HepG2 (cell line): ENCODE results near the gene CCDC124. TPM values are rescaled to one million over a fixed set of nuclear protein-coding genes. Genes with fewer than 3 reads are reported as not detected.
A peak's percentile ranks its signal among the peaks of the same experiment; 100 is the strongest.

Source experiments
- ARNT ChIP-seq: fragments of 450-650 bp; IDR thresholded peaks from 2 replicates; pipeline ENCODE4 v1.6.1; 2017
- ERF ChIP-seq: IDR thresholded peaks from 2 replicates; pipeline ENCODE4 v1.6.1; 2018; ENCODE audit warnings: missing biosample characterization, missing genetic modification reagents
- FOXA3 ChIP-seq: IDR thresholded peaks from 2 replicates; pipeline ENCODE4 v1.6.1; 2016; ENCODE audit warnings: missing genetic modification reagents, missing compliant biosample characterization
- HNRNPLL ChIP-seq: fragments of 200-400 bp; formaldehyde crosslinking; IDR thresholded peaks from 2 replicates; pipeline ENCODE4 v1.6.1; 2017; ENCODE audit warnings: mild to moderate bottlenecking, low read depth, low read length; ENCODE audit not compliant: poor library complexity, severe bottlenecking
- KDM3A ChIP-seq: IDR thresholded peaks from 2 replicates; pipeline ENCODE4 v1.6.1; 2018; ENCODE audit warnings: low read depth, missing compliant biosample characterization
- MIXL1 ChIP-seq: IDR thresholded peaks from 2 replicates; pipeline ENCODE4 v1.6.1; 2016
- MNT ChIP-seq: fragments of 450-650 bp; IDR thresholded peaks from 2 replicates; pipeline ENCODE4 v1.6.1; 2016
- PRPF4 ChIP-seq: fragments of 200-400 bp; formaldehyde crosslinking; IDR thresholded peaks from 2 replicates; pipeline ENCODE4 v1.6.1; 2016; ENCODE audit warnings: low read length, low read depth; ENCODE audit not compliant: poor library complexity, severe bottlenecking
- RCOR2 ChIP-seq: IDR thresholded peaks from 2 replicates; pipeline ENCODE4 v1.6.1; 2016; ENCODE audit warnings: missing biosample characterization, missing genetic modification reagents
- TBL1XR1 ChIP-seq: fragments of 150-350 bp; IDR thresholded peaks from 2 replicates; pipeline ENCODE4 v1.6.1; 2014; ENCODE audit warnings: borderline replicate concordance, low read length; ENCODE audit not compliant: partially characterized antibody
- ZBTB42 ChIP-seq: sonication (generic); formaldehyde crosslinking; IDR thresholded peaks from 2 replicates; pipeline ENCODE4 v1.5.0; 2020; ENCODE audit warnings: mild to moderate bottlenecking, missing genetic modification reagents
- ZNF33B ChIP-seq: sonication (generic); formaldehyde crosslinking; IDR thresholded peaks from 2 replicates; pipeline ENCODE4 v1.5.1; 2020; ENCODE audit warnings: mild to moderate bottlenecking, missing genetic modification reagents
- ZNF570 ChIP-seq: sonication (generic); formaldehyde crosslinking; IDR thresholded peaks from 2 replicates; pipeline ENCODE4 v1.4.0; 2020; ENCODE audit warnings: mild to moderate bottlenecking, missing genetic modification reagents, borderline replicate concordance
- polyA plus RNA-seq, 8 experiments: library from polyadenylated mRNA; depleted of rRNA in 3 of 8; stranded (reverse) in 7 of 8; unstranded in 1 of 8; fragments of >200 nt; fragmentation: Illumina TruSeq in 4 of 8; extraction: Trizol in 4 of 8; gene quantifications; 2 replicates each; pipeline versions ENCODE4 v1.2.1 to v1.2.3, GENCODE V29; 2011 to 2016; ENCODE audit warnings: low read depth in 4 of 8, missing spikeins in 1 of 8, mixed read lengths in 1 of 8; ENCODE audit not compliant: insufficient read depth in 1 of 8
- total RNA-seq, 5 experiments: library from RNA; depleted of rRNA; stranded (reverse); fragments of >200 nt; fragmentation: Illumina TruSeq; extraction: Trizol; gene quantifications; 2 replicates each; pipeline ENCODE4 v1.2.3, GENCODE V29; 2016; ENCODE audit warnings: low read depth in 1 of 5
- TF ChIP-seq, protein P1 (sequence below): sonication (generic); formaldehyde crosslinking; IDR thresholded peaks from 2 replicates; pipeline ENCODE4 v1.5.1; 2020; ENCODE audit warnings: mild to moderate bottlenecking, moderate library complexity, missing genetic modification reagents
- TF ChIP-seq, protein P2 (sequence below): IDR thresholded peaks from 2 replicates; pipeline ENCODE4 v1.6.1; 2016; ENCODE audit warnings: missing genetic modification reagents, missing compliant biosample characterization
- TF ChIP-seq, protein P3 (sequence below): IDR thresholded peaks from 2 replicates; pipeline ENCODE4 v1.6.1; 2016; ENCODE audit warnings: low read depth, missing genetic modification reagents, missing compliant biosample characterization

The CCDC124 gene
- total and polyA plus RNA-seq, 2 of the 13 experiments (the other 11 are each of a cell fraction or from before 2014, with no cell fraction given) = 14.9 to 20.3 TPM

DNA sequence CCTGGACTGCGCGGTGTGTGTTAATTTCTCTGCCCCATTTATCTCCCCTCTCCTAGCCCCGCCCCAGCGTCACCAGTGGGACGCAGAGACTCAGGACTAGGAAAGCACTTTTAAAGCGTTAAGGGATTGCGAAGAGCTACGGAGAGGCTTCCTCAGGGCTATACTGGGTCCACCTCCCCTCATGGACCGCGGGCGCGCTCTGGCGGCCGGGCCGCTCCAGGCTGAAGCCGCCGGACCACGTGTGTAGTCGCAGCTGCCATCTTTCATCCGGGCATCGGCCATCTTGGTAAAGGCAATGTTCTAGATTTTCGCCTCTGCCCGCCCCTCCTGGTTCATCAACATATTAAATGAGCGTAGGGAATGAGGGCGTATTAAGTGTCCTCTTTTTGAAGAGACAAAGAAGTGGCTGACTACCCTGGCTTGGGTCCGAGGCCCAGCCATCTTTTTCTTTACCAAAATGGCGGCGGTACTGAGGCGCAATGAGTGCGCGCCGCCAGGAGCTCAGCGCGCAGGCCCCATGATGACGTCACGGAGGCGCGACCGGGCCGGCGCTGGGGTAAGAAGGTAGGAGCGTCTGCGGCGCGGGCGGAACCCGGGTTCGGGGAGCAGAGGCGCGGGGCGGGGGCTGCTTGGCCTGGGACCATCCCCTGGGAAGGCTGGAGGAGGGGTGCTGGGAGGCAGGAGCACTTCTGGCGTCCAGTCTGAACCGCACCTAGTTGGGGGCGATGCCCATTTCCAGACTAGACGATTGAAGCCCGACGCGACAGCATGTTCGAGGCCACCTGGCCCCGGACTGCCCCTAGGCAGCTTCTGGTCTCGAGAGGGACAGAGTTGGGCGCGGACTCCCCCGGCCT is at the start of gene CCDC124 (continued):
- peak; percentile 43 for TF ChIP-seq TBL1XR1
- TF ChIP-seq MIXL1 (CRISPR knock-in tag) = peak; percentile 25; the same call in 1 of the 2 replicates
- TF ChIP-seq, protein P1, sequence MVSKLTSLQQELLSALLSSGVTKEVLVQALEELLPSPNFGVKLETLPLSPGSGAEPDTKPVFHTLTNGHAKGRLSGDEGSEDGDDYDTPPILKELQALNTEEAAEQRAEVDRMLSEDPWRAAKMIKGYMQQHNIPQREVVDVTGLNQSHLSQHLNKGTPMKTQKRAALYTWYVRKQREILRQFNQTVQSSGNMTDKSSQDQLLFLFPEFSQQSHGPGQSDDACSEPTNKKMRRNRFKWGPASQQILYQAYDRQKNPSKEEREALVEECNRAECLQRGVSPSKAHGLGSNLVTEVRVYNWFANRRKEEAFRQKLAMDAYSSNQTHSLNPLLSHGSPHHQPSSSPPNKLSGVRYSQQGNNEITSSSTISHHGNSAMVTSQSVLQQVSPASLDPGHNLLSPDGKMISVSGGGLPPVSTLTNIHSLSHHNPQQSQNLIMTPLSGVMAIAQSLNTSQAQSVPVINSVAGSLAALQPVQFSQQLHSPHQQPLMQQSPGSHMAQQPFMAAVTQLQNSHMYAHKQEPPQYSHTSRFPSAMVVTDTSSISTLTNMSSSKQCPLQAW = peak; percentile 74; the same call in 1 of the 2 replicates
- TF ChIP-seq MNT = peak; percentile 75
- TF ChIP-seq, protein P2, sequence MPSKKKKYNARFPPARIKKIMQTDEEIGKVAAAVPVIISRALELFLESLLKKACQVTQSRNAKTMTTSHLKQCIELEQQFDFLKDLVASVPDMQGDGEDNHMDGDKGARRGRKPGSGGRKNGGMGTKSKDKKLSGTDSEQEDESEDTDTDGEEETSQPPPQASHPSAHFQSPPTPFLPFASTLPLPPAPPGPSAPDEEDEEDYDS (CRISPR knock-in tag) = peak; percentile 18; the same call in 1 of the 2 replicates
- TF ChIP-seq, protein P3, sequence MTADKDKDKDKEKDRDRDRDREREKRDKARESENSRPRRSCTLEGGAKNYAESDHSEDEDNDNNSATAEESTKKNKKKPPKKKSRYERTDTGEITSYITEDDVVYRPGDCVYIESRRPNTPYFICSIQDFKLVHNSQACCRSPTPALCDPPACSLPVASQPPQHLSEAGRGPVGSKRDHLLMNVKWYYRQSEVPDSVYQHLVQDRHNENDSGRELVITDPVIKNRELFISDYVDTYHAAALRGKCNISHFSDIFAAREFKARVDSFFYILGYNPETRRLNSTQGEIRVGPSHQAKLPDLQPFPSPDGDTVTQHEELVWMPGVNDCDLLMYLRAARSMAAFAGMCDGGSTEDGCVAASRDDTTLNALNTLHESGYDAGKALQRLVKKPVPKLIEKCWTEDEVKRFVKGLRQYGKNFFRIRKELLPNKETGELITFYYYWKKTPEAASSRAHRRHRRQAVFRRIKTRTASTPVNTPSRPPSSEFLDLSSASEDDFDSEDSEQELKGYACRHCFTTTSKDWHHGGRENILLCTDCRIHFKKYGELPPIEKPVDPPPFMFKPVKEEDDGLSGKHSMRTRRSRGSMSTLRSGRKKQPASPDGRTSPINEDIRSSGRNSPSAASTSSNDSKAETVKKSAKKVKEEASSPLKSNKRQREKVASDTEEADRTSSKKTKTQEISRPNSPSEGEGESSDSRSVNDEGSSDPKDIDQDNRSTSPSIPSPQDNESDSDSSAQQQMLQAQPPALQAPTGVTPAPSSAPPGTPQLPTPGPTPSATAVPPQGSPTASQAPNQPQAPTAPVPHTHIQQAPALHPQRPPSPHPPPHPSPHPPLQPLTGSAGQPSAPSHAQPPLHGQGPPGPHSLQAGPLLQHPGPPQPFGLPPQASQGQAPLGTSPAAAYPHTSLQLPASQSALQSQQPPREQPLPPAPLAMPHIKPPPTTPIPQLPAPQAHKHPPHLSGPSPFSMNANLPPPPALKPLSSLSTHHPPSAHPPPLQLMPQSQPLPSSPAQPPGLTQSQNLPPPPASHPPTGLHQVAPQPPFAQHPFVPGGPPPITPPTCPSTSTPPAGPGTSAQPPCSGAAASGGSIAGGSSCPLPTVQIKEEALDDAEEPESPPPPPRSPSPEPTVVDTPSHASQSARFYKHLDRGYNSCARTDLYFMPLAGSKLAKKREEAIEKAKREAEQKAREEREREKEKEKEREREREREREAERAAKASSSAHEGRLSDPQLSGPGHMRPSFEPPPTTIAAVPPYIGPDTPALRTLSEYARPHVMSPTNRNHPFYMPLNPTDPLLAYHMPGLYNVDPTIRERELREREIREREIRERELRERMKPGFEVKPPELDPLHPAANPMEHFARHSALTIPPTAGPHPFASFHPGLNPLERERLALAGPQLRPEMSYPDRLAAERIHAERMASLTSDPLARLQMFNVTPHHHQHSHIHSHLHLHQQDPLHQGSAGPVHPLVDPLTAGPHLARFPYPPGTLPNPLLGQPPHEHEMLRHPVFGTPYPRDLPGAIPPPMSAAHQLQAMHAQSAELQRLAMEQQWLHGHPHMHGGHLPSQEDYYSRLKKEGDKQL (CRISPR knock-in tag) = no peak
- peak; percentile 4; the same call in 1 of the 2 replicates for TF ChIP-seq FOXA3 (CRISPR knock-in tag)
- no peak for TF ChIP-seq ZBTB42
- peak; percentile 62; the same call in 1 of the 2 replicates for TF ChIP-seq ERF (CRISPR knock-in tag)
- TF ChIP-seq ZNF570 (CRISPR knock-in tag) = no peak
- peak; percentile 79; the same call in 1 of the 2 replicates for TF ChIP-seq ZNF33B (CRISPR knock-in tag)
- TF ChIP-seq ARNT = no peak
- peak; percentile 78 for TF ChIP-seq KDM3A (CRISPR knock-in tag)
- TF ChIP-seq HNRNPLL = peak; percentile 72
- TF ChIP-seq RCOR2 (CRISPR knock-in tag) = no peak
- no peak for TF ChIP-seq PRPF4
